Right kidney (tissue), 9 donors: ENCODE data around the gene CCL20.
"Not testable (repeated sequence)": the region's sequence is repeated elsewhere in the genome, so short reads cannot be mapped to it uniquely, and the experiment has no call there.

Source experiments
- DNase-seq: peaks from one replicate; pipeline ENCODE4 v3.0.0-alpha.2; 2016
- long read RNA-seq, 8 donors: transcript quantifications; one replicate each; lab custom pipeline, GENCODE V29; 2026

CCL20 gene
- long read RNA-seq, donor 1: 0 reads
- long read RNA-seq, donor 2: 0 reads
- long read RNA-seq, donor 3: 0 reads
- long read RNA-seq, donor 4, partial matches to known transcripts: 0 of 1 reads
- long read RNA-seq, donor 4, other reads (novel, unspliced or antisense): 0 of 1 reads
- long read RNA-seq, donor 5: 0 reads
- long read RNA-seq, donor 6: 0 reads
- long read RNA-seq, donor 7: 0 reads
- long read RNA-seq, donor 8: 0 reads

GRCh38 chr2:227813562-227814353 lies at the start of gene CCL20:
Gene CCL20, plus strand, starts transcription at chr2:227813842. Its CDS starts 70 bp downstream, at chr2:227813912.
- no peak for DNase-seq

GRCh38 chr2:227765788-227766372 lies 47.8 kb upstream of the CCL20 start:
- DNase-seq: no peak

- peak; percentile 59 for DNase-seq
Measured at GRCh38 chr2:227766373-227766883, 47.2 kb upstream of the CCL20 start.

GRCh38 chr2:227767830-227768229 lies 45.8 kb upstream of the CCL20 start:
- DNase-seq: no peak

- DNase-seq: no peak
Measured at GRCh38 chr2:227772197-227772661, 41.4 kb upstream of the CCL20 start.

- no peak for DNase-seq
Measured at GRCh38 chr2:227772932-227773331, 40.7 kb upstream of the CCL20 start.

GRCh38 chr2:227774011-227774624 lies 39.5 kb upstream of the CCL20 start:
- DNase-seq: no peak

GRCh38 chr2:227774895-227775842 lies 38.5 kb upstream of the CCL20 start:
- DNase-seq: no peak

- peak; percentile 15 for DNase-seq
Measured at GRCh38 chr2:227780981-227781615, 32.5 kb upstream of the CCL20 start.

GRCh38 chr2:227781841-227782240 lies 31.8 kb upstream of the CCL20 start:
- DNase-seq: no peak

GRCh38 chr2:227782804-227783203 lies 30.8 kb upstream of the CCL20 start:
- DNase-seq: no peak

GRCh38 chr2:227783404-227784138 lies 30.1 kb upstream of the CCL20 start:
- DNase-seq: no peak

GRCh38 chr2:227785293-227785692 lies 28.3 kb upstream of the CCL20 start:
- DNase-seq: no peak

- no peak for DNase-seq
Measured at GRCh38 chr2:227788561-227789018, 25.1 kb upstream of the CCL20 start.

GRCh38 chr2:227789803-227790202 lies 23.8 kb upstream of the CCL20 start:
- DNase-seq: no peak

GRCh38 chr2:227793148-227793712 lies 20.4 kb upstream of the CCL20 start:
- no peak for DNase-seq

- DNase-seq: no peak
Measured at GRCh38 chr2:227796045-227796711, 17.5 kb upstream of the CCL20 start.

GRCh38 chr2:227796768-227797167 lies 16.9 kb upstream of the CCL20 start:
- DNase-seq: not testable (repeated sequence)

GRCh38 chr2:227799202-227799601 lies 14.4 kb upstream of the CCL20 start:
- no peak for DNase-seq
